SU-DHL-6 (cell line): ENCODE measurements around the gene NECTIN3.

Experiments
- H2AFZ ChIP-seq: fragments of 200-600 bp; sonication (generic); 2 replicates; pipeline ENCODE4 v1.6.1; 2014; ENCODE audit warnings: low read depth, mild to moderate bottlenecking, moderate library complexity, mixed read lengths, antibody characterized with exemption, low read length; ENCODE audit not compliant: severe bottlenecking
- H3F3A ChIP-seq: fragments of 200-600 bp; shearing (Covaris generic); 2 replicates; pipeline ENCODE4 v1.6.0; 2016; ENCODE audit warnings: antibody characterized with exemption, mild to moderate bottlenecking; ENCODE audit not compliant: insufficient read depth
- H3K27ac ChIP-seq: fragments of 200-600 bp; sonication (generic); 2 replicates; pipeline ENCODE4 v1.5.1; 2016; ENCODE audit warnings: low read depth, mild to moderate bottlenecking, low read length, moderate library complexity, mixed read lengths
- H3K27me3 ChIP-seq: fragments of 200-600 bp; sonication (generic), shearing (Covaris generic); 2 replicates; pipeline ENCODE4 v1.6.0; 2014; ENCODE audit warnings: mild to moderate bottlenecking, low read length
- H3K36me3 ChIP-seq: fragments of 200-600 bp; sonication (generic); 2 replicates; pipeline ENCODE4 v1.6.1; 2014; ENCODE audit warnings: mild to moderate bottlenecking, low read length, mixed read lengths
- H3K4me2 ChIP-seq: fragments of 300-600, 200-600 bp; shearing (Covaris generic), sonication (generic); 2 replicates; pipeline ENCODE4 v1.6.0; 2014; ENCODE audit warnings: low read length, low read depth, mild to moderate bottlenecking; ENCODE audit not compliant: poor library complexity, severe bottlenecking
- H3K4me3 ChIP-seq: fragments of 200-600 bp; sonication (generic); 2 replicates; pipeline ENCODE4 v1.5.1; 2014; ENCODE audit warnings: antibody characterized with exemption, low read length, mild to moderate bottlenecking, mixed read lengths; ENCODE audit not compliant: insufficient read depth, poor library complexity, severe bottlenecking
- H3K79me2 ChIP-seq: fragments of 200-600 bp; sonication (generic); 2 replicates; pipeline ENCODE4 v1.6.1; 2014; ENCODE audit warnings: mild to moderate bottlenecking, low read length, moderate library complexity; ENCODE audit not compliant: insufficient read depth
- H3K9ac ChIP-seq: fragments of 200-600 bp; sonication (generic); 2 replicates; pipeline ENCODE4 v1.7.0; 2014; ENCODE audit warnings: mild to moderate bottlenecking, low read length
- H3K9me2 ChIP-seq: fragments of 200-600 bp; sonication (generic); replicated peaks from 2 replicates; pipeline ENCODE4 v1.6.1; 2014; ENCODE audit warnings: low read length; ENCODE audit not compliant: insufficient read depth
- H3K9me3 ChIP-seq: fragments of 200-600 bp; sonication (generic); 2 replicates; pipeline ENCODE4 v1.6.1; 2014; ENCODE audit warnings: low read length, mixed read lengths; ENCODE audit not compliant: insufficient read depth
- H4K20me1 ChIP-seq: fragments of 200-600 bp; sonication (generic); 2 replicates; pipeline ENCODE4 v1.6.1; 2014; ENCODE audit warnings: low read depth, mild to moderate bottlenecking, antibody characterized with exemption, low read length, moderate library complexity, mixed read lengths
- CTCF ChIP-seq: fragments of 200-600 bp; sonication (generic); IDR thresholded peaks from one replicate; pipeline ENCODE4 v1.5.1; 2017; ENCODE audit warnings: antibody characterized with exemption, mild to moderate bottlenecking, low read length, moderate library complexity; ENCODE audit not compliant: insufficient read depth, poor library complexity, severe bottlenecking
- EZH2phosphoT487 ChIP-seq: fragments of 200-600 bp; sonication (generic), shearing (Covaris generic); conservative IDR thresholded peaks from 2 replicates; pipeline ENCODE4 v1.6.1; 2018; ENCODE audit warnings: mild to moderate bottlenecking, antibody characterized with exemption, low read length, moderate library complexity, mixed read lengths

NECTIN3 gene

GRCh38 chr3:111069974-111070771 is 1.4 kb upstream of the NECTIN3 start:
- TF ChIP-seq EZH2phosphoT487 (no peak), CTCF (no peak)
- no peak overlapping the region for H3K27ac ChIP-seq
- H3K36me3 ChIP-seq, result no peaks in the 10 kb centered on the region
- no peak overlapping the region for H3K4me3 ChIP-seq
- H3K79me2 ChIP-seq, result no peaks in the 10 kb centered on the region
- no peak overlapping the region for H2AFZ ChIP-seq
- H4K20me1 ChIP-seq, result no peaks in the 10 kb centered on the region
- H3F3A ChIP-seq, result no peaks in the 10 kb centered on the region
- H3K9ac ChIP-seq, result no peak overlapping the region
- H3K4me2 ChIP-seq, result no peak overlapping the region
- no peaks in the 10 kb centered on the region for H3K9me2 ChIP-seq
- H3K9me3 ChIP-seq, result no peaks in the 10 kb centered on the region
- H3K27me3 ChIP-seq, result no peaks in the 10 kb centered on the region

- no peaks in the 10 kb centered on the region for H3K9me2 ChIP-seq
- H3K9me3 ChIP-seq, result no peaks in the 10 kb centered on the region
- no peak overlapping the region for H2AFZ ChIP-seq
- H3K9ac ChIP-seq, result no peak overlapping the region
- no peaks in the 10 kb centered on the region for H3K36me3 ChIP-seq
- no peaks in the 10 kb centered on the region for H3K27me3 ChIP-seq
- H3K79me2 ChIP-seq, result no peaks in the 10 kb centered on the region
- no peak overlapping the region for H3K27ac ChIP-seq
- H3F3A ChIP-seq, result no peaks in the 10 kb centered on the region
- H3K4me3 ChIP-seq, result no peak overlapping the region
- TF ChIP-seq EZH2phosphoT487 (no peak), CTCF (no peak)
- no peak overlapping the region for H3K4me2 ChIP-seq
- no peaks in the 10 kb centered on the region for H4K20me1 ChIP-seq
These were observed 802 bp upstream of the NECTIN3 start for GRCh38 chr3:111070772-111071256.

DNA sequence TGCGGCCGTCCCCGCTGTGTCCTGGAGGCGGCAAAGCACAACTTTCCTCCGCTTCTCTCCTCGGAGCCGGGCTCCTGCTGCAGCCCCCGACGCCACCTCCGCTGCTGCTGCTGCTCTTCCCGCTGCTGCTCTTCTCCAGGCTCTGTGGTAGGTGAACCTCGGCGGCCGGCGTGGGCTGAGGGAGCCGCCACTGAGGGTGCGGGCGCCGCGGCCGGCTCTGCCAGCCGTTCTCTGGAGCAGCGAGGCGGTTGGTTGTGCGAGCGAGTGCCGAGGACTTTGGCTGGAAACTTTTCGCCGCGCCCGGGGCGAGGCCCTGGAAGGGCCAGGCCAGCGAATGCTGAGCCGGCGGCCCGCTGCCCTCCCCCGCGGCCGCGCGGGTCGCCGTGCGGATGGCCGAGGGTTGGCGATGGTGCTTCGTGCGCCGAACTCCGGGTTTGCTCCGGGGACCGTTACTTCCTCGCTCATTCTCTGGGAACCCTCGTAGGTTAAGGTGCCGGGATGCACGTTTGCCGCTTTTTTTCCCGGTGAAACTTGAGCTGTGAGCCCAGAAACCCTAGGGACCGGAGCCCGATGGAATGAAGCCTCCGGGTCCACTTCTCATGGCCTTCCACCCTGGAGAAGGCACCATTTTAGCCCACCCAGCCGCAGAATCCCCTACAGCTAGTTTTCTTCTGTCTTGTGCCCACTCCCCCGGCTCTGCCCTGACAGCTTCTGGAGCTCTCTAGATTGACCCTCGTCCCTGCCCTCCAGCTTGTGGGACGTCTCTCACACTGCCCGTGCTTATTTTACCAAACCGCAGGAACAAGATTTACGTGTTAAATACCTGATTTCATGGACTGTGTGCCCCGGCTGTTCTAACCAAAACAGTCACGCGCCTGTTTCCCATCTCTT is 660 bp downstream of the NECTIN3 start:
- no peaks in the 10 kb centered on the region for H3K9me2 ChIP-seq

More for the DNA sequence above, 660 bp downstream of the NECTIN3 start:
- TF ChIP-seq CTCF (no peak), EZH2phosphoT487 (no peak)
- Histone ChIP-seq H3K9ac (no peak overlapping the region), H3K4me2 (no peak overlapping the region), H3K79me2 (no peaks in the 10 kb centered on the region), H3K9me3 (no peaks in the 10 kb centered on the region), H3F3A (no peaks in the 10 kb centered on the region), H3K27me3 (no peaks in the 10 kb centered on the region), H3K4me3 (no peak overlapping the region), H3K36me3 (no peaks in the 10 kb centered on the region), H2AFZ (no peak overlapping the region), H3K27ac (no peak overlapping the region), H4K20me1 (no peaks in the 10 kb centered on the region)
